Activated naive CD8-positive, alpha-beta T cell treated with anti-CD3 and anti-CD28 coated beads, Interleukin-2, amount 10 ng/mL, durations not matched to agents 7 days and 5 days (primary cell): ENCODE results near the gene SCFD2. TPM values are rescaled to one million over a fixed set of nuclear protein-coding genes. Genes with fewer than 3 reads are reported as not detected.
"Not testable (repeated sequence)": the region's sequence is repeated elsewhere in the genome, so short reads cannot be mapped to it uniquely, and the experiment has no call there.

ENCODE experiments used
- ATAC-seq: fragments of 150-1000 bp; cut with Tn5 transposase; one replicate; pipeline ENCODE4 v1.10.0; 2021; ENCODE audit warnings: low read depth, moderate library complexity
- POLR2A ChIA-PET: fragments of 350-600 bp; sonication (Branson Sonifier 250); formaldehyde crosslinking; loops from one replicate; lab custom pipeline; 2021; ENCODE audit warnings: antibody characterized with exemption; lab: Charles Lee
- DNase-seq: peaks from one replicate; pipeline ENCODE4 v3.0.0; 2021
- H3K27ac Mint-ChIP-seq: one replicate; pipeline ENCODE4 v1.8.0; 2022; ENCODE audit warnings: mild to moderate bottlenecking, mixed read lengths
- H3K27me3 Mint-ChIP-seq: one replicate; pipeline ENCODE4 v1.8.0; 2022; ENCODE audit warnings: mild to moderate bottlenecking, moderate library complexity, mixed read lengths
- H3K36me3 Mint-ChIP-seq: one replicate; pipeline ENCODE4 v1.8.0; 2021; ENCODE audit warnings: mild to moderate bottlenecking, mixed read lengths
- H3K4me1 Mint-ChIP-seq: one replicate; pipeline ENCODE4 v1.8.0; 2021; ENCODE audit warnings: mixed read lengths
- H3K4me3 Mint-ChIP-seq: one replicate; pipeline ENCODE4 v1.8.0; 2022; ENCODE audit warnings: mild to moderate bottlenecking, moderate library complexity, mixed read lengths
- H3K9me3 Mint-ChIP-seq: one replicate; pipeline ENCODE4 v1.8.0; 2021; ENCODE audit warnings: mixed read lengths
- total RNA-seq, 2 experiments: library from RNA; stranded (reverse); gene quantifications; one replicate each; pipeline ENCODE4 v1.2.3, GENCODE V29; 2021

Gene SCFD2
- total RNA-seq, 2 experiments from 2014 or later, result 18.1 to 22.9 TPM

DNA sequence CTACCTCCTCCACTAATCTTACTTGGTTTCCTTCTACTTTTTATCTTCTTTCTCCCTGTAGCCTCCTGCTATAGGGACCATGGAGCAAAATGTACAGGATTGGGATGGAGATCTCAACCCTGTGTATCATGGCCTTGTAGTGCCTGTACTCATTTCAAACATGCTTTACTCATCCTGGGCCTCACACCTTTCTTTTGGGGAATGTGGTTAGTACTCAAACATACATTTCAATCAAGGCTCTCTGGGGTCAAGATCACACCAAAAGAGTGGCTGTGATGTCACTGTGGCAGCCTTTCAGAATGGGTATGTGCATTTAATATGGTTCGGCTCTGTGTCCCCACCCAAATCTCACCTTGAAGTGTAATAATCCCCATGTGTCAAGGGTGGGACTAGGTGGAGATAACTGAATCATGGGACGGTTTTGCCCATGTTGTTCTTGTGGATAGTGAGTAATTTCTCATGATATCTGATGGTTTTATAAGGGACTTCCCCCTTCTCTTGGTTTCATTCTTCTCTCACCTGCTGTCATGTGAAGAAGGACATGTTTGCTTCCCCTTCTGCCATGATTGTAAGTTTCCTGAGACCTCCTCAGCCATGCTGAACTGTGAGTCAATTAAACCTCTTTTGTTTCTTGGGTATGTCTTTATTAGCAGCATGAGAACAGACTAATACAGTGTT, 298.6 kb downstream of the SCFD2 start:
- POLR2A ChIA-PET, result no interaction called here
- no peaks in the 10 kb centered on the region for H3K27me3 Mint-ChIP-seq
- no peaks in the 10 kb centered on the region for H3K4me1 Mint-ChIP-seq
- no peak for ATAC-seq
- DNase-seq, result no peak
- no peak overlapping the region for H3K27ac Mint-ChIP-seq
- H3K9me3 Mint-ChIP-seq, result peaks cover 16% of the 10 kb centered on the region
- H3K4me3 Mint-ChIP-seq, result no peak overlapping the region
- H3K36me3 Mint-ChIP-seq, result peaks cover 13% of the 10 kb centered on the region

DNA sequence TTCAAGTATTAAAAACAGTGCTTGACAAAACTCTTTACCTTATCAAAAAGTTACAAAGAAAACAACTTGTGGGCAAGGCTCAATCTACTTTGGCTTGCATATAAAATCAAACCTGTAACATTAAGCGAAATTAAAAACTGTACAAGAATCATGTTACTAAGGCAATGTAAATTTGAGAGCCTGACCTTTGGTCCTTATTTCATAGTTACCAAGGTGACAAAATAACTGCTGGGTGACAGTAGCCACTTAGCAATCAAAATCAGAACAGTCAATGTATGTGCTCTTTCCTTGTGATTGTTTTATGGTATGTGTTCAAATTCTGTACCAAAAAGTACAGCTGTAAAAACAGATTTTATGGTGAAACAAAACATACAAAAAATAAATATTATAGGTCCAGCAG, 299.7 kb downstream of the SCFD2 start:
- Mint-ChIP-seq H3K27me3 (no peaks in the 10 kb centered on the region), H3K27ac (no peak overlapping the region), H3K36me3 (peaks cover 13% of the 10 kb centered on the region), H3K4me1 (no peaks in the 10 kb centered on the region), H3K4me3 (no peak overlapping the region), H3K9me3 (peaks cover 16% of the 10 kb centered on the region)
- ATAC-seq (no peak), DNase-seq (no peak)
- POLR2A ChIA-PET, result no interaction called here

- peaks cover 10% of the 10 kb centered on the region for H3K36me3 Mint-ChIP-seq
- peaks cover 12% of the 10 kb centered on the region for H3K9me3 Mint-ChIP-seq
- no peak for DNase-seq
Observed at GRCh38 chr4:53064609-53065008, 301.3 kb downstream of the SCFD2 start.

DNA sequence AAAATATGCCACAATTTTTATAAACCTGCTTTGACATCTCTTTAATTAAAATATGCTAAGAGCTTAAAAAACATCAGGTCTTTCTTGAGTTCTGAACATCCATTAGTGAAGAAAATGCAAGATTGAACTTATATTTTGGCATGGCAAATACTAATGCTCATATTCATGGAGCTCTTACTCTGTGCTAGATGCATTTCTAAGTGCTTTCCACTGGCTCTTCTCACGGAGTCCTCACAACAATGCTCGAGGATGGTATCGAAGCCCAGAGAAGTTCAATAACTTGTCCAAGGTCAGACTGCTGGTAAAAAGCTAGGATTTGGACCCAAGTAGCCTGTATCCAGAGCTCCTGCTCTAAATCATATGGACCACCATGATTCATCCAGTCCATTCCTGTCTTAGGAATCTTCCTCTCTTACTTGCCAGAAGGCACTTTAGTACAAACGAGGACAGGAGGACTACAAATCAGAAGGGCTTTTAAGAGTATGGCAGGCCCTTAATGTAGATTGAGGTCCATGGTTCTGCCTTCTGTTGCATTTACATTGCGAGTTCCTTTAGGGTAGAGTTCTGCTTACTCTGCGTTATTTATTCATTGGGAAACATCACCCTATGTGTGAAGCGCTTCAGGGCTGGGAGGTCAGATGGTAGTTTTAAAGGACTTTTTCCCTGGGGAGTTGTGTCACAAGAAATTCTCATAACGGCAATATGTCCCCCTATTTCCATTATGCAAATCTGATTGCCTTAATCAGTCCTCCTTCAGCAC, 304.6 kb downstream of the SCFD2 start:
- POLR2A ChIA-PET, result no interaction called here
- Mint-ChIP-seq H3K4me3 (no peak overlapping the region), H3K36me3 (peaks cover 3% of the 10 kb centered on the region), H3K27me3 (no peaks in the 10 kb centered on the region), H3K9me3 (peaks cover 2% of the 10 kb centered on the region), H3K27ac (no peak overlapping the region), H3K4me1 (no peaks in the 10 kb centered on the region)
- no peak for ATAC-seq
- no peak for DNase-seq

More at GRCh38 chr4:53064609-53065008, 301.3 kb downstream of the SCFD2 start:
- Mint-ChIP-seq H3K4me1 (no peaks in the 10 kb centered on the region), H3K4me3 (no peak overlapping the region), H3K27me3 (no peaks in the 10 kb centered on the region), H3K27ac (no peak overlapping the region)
- POLR2A ChIA-PET, result no interaction called here
- no peak for ATAC-seq

DNA sequence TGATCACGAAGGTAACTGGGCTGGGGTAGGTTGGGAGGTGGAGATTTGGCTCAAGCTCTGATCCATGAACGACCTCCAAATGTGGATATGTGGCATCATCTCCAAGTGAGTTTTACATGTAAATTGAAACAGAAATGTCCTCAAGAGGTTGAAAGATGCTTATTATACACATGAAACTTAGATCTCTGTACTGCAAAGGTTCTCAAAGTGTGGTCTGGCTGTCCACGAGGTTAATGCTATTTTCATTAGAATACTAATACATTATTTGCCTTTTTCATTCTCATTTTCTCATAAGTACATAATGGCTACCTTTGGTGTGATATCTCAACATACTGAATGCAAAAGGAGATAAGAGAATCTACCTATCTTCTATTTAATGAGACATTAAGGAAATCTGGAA, 305.6 kb downstream of the SCFD2 start:
- Mint-ChIP-seq H3K27me3 (no peaks in the 10 kb centered on the region), H3K4me1 (no peaks in the 10 kb centered on the region), H3K27ac (no peak overlapping the region), H3K36me3 (peaks cover 3% of the 10 kb centered on the region), H3K9me3 (peaks cover 2% of the 10 kb centered on the region), H3K4me3 (no peak overlapping the region)
- DNase-seq (no peak), ATAC-seq (no peak)
- POLR2A ChIA-PET, result no interaction called here

DNA sequence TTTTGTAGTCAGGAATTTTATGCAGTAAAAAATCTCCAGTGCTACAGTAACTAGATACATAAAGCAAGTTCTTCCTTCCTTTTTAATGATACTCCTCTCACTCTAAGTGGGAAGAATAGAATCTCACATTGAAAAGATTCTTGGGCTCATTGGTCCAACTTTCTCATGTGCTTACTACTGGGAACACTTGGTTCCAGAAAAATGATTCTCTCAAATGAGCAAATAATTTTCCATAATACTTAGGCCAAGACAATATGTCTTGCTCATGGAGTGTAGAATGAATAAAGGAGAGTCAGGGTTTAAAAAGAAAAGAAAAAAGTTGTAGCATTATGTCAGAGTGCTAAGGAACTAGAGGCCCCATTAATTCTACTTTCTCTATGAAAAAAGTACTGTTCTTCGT, 306.0 kb downstream of the SCFD2 start:
- peaks cover 3% of the 10 kb centered on the region for H3K36me3 Mint-ChIP-seq
- no peaks in the 10 kb centered on the region for H3K4me1 Mint-ChIP-seq
- H3K27ac Mint-ChIP-seq, result no peak overlapping the region
- no peak overlapping the region for H3K4me3 Mint-ChIP-seq
- DNase-seq (no peak), ATAC-seq (no peak)
- H3K9me3 Mint-ChIP-seq, result peaks cover 2% of the 10 kb centered on the region
- no peaks in the 10 kb centered on the region for H3K27me3 Mint-ChIP-seq
- POLR2A ChIA-PET, result no interaction called here

GRCh38 chr4:53059256-53059655, 306.6 kb downstream of the SCFD2 start:
- no peak overlapping the region for H3K4me3 Mint-ChIP-seq
- H3K9me3 Mint-ChIP-seq, result peaks cover 2% of the 10 kb centered on the region
- peaks cover 3% of the 10 kb centered on the region for H3K36me3 Mint-ChIP-seq
- no peak for ATAC-seq
- no peak for DNase-seq
- H3K27me3 Mint-ChIP-seq, result no peaks in the 10 kb centered on the region
- POLR2A ChIA-PET, result no interaction called here
- H3K4me1 Mint-ChIP-seq, result no peaks in the 10 kb centered on the region
- no peak overlapping the region for H3K27ac Mint-ChIP-seq

DNA sequence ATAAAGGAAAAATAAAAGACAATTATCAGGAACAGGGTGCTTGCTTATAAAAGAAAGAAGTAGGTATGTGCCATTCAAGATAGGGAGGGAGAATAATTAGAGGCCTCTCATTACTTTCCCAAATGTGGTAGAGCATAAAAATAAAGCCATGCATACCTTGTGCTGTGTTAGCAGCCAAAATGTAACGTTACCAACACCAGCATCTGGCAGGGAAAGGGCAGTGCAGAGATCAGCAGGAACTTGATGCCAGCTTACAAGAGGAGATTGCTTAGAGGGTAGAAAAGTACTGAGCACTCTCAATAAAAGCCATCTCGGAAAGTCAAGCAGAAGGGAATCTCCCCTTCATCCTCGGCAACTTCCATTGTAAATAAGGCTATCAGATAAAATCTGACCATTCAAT, 308.2 kb downstream of the SCFD2 start:
- Mint-ChIP-seq H3K4me3 (no peak overlapping the region), H3K36me3 (peaks cover 3% of the 10 kb centered on the region), H3K27ac (no peak overlapping the region), H3K9me3 (peaks cover 2% of the 10 kb centered on the region), H3K4me1 (no peaks in the 10 kb centered on the region), H3K27me3 (no peaks in the 10 kb centered on the region)
- DNase-seq (no peak), ATAC-seq (no peak)
- POLR2A ChIA-PET, result no interaction called here

- H3K27ac Mint-ChIP-seq, H3K27me3 Mint-ChIP-seq, POLR2A ChIA-PET, ATAC-seq, H3K9me3 Mint-ChIP-seq, DNase-seq, H3K4me1 Mint-ChIP-seq, H3K36me3 Mint-ChIP-seq, H3K4me3 Mint-ChIP-seq: not testable (repeated sequence)
Observed at GRCh38 chr4:53057108-53057507, 308.8 kb downstream of the SCFD2 start.

GRCh38 chr4:53055716-53056403, 310.0 kb downstream of the SCFD2 start:
- peaks cover 2% of the 10 kb centered on the region for H3K9me3 Mint-ChIP-seq
- DNase-seq, result no peak
- H3K4me1 Mint-ChIP-seq, result no peaks in the 10 kb centered on the region
- POLR2A ChIA-PET, result interaction anchor here (0.6 kb wide), 1 partner anchor 32 kb away, joined by 3 read pairs; no protein-coding TSS in a partner anchor
- peaks cover 7% of the 10 kb centered on the region for H3K36me3 Mint-ChIP-seq
- H3K27ac Mint-ChIP-seq, result no peak overlapping the region
- no peak for ATAC-seq
- H3K27me3 Mint-ChIP-seq, result no peaks in the 10 kb centered on the region
- H3K4me3 Mint-ChIP-seq, result no peak overlapping the region

DNA sequence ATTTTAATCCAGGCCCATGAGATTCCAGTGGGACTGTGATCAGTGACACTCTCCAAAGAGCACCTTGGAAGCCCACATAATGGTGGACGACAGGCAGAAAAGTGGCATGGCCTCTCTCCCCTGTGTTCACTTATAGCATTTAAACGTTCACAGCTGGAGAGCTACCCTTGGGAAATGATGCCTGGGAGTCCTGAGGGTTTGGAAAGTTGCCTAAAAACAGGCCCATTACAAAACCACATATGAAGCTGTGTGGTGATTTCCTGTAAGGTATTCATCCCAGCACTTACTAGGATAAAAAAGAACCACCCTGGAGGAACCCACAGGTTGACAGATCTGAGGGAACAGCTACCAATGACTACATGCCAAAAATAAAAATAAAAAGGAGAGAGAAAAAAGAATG, 310.6 kb downstream of the SCFD2 start:
- no peak for ATAC-seq
- no peak for DNase-seq
- Mint-ChIP-seq H3K36me3 (peaks cover 9% of the 10 kb centered on the region), H3K27me3 (no peaks in the 10 kb centered on the region), H3K4me3 (no peak overlapping the region), H3K9me3 (peaks cover 2% of the 10 kb centered on the region), H3K4me1 (no peaks in the 10 kb centered on the region), H3K27ac (no peak overlapping the region)
- POLR2A ChIA-PET, result interaction anchor here (0.6 kb wide), 1 partner anchor 31 kb away, joined by 3 read pairs; no protein-coding TSS in a partner anchor

DNA sequence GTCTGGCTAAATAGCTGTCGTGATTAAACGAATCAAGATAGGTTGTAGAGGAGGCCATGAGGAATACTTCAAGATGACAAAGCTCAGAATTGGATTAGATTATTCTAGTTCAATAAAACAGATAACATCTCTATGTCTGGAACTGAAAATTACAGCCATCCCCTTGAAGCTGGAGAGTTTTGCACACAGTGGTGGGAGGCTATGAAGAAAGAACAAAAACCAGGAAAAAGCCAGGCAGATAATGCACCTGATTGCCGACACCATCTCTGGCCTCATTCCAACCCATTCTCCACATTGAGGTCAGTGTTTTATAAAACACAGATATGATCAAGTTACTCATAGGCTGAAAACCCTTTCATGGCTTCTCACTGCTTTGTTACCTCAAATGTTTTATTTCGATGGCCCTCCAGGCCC, 315.5 kb downstream of the SCFD2 start:
- H3K4me3 Mint-ChIP-seq, result no peak overlapping the region
- peaks cover 11% of the 10 kb centered on the region for H3K36me3 Mint-ChIP-seq
- POLR2A ChIA-PET, result no interaction called here
- no peak overlapping the region for H3K27ac Mint-ChIP-seq
- no peak for ATAC-seq
- DNase-seq, result no peak
- no peaks in the 10 kb centered on the region for H3K27me3 Mint-ChIP-seq
- H3K4me1 Mint-ChIP-seq, result no peaks in the 10 kb centered on the region
- H3K9me3 Mint-ChIP-seq, result no peaks in the 10 kb centered on the region

DNA sequence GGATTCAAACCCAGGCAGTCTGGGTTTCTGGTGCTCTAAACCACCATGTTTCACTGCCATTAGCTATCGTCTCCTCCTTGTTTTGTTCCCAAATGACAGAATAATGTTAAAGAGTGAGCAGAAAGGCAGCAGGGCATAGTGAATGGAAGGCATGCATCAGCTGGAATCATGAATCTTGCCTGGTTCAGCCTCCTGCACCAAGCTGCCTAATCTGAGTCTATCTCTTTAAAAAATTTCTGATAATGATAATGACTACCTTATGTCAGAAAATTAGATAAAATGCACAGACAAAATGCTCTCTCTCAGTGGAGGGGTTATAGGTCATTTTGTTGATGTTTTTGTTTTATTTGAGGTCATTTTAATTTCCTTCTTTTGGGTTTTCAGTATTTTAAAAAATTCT, 316.3 kb downstream of the SCFD2 start:
- Mint-ChIP-seq H3K27ac (no peak overlapping the region), H3K27me3 (no peaks in the 10 kb centered on the region), H3K9me3 (no peaks in the 10 kb centered on the region), H3K36me3 (peaks cover 11% of the 10 kb centered on the region), H3K4me3 (no peak overlapping the region), H3K4me1 (no peaks in the 10 kb centered on the region)
- ATAC-seq (no peak), DNase-seq (no peak)
- POLR2A ChIA-PET, result no interaction called here

DNA sequence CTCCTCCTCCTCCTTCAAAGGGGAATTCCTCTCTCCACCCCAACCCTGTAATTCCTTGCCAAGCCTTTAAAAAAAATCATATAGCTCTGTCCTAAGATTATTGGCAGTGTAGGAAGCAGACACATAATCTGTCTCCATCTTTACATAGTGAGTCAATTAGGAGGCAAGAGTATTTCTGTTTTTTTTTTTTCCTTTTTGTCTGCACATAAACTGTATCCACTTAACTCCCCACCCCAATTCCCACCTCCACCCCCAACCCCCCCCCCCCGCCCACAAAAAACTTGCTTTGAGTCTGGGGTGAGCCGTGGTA, 321.3 kb downstream of the SCFD2 start:
- H3K27ac Mint-ChIP-seq, result no peak overlapping the region
- no peaks in the 10 kb centered on the region for H3K4me1 Mint-ChIP-seq
- no peaks in the 10 kb centered on the region for H3K27me3 Mint-ChIP-seq
- H3K36me3 Mint-ChIP-seq, result peaks cover 6% of the 10 kb centered on the region
- DNase-seq (no peak), ATAC-seq (no peak)
- H3K4me3 Mint-ChIP-seq, result no peak overlapping the region
- peaks cover 2% of the 10 kb centered on the region for H3K9me3 Mint-ChIP-seq
- POLR2A ChIA-PET, result no interaction called here
